Naive thymus-derived CD4-positive, alpha-beta T cell (primary cell): Measurements from ENCODE around the gene NAPG. TPM values are rescaled to one million over a fixed set of nuclear protein-coding genes. Genes with fewer than 3 reads are reported as not detected.
"Not testable (repeated sequence)": the region's sequence is repeated elsewhere in the genome, so short reads cannot be mapped to it uniquely, and the experiment has no call there.

Experiments
- ATAC-seq: fragments of 150-1000 bp; cut with Tn5 transposase; 2 replicates; pipeline ENCODE4 v1.10.0; 2021; ENCODE audit warnings: mild to moderate bottlenecking, moderate library complexity
- CTCF ChIA-PET: fragments of 350-600 bp; sonication (Branson Sonifier 250); formaldehyde crosslinking; loops from one replicate; lab custom pipeline; 2021; ENCODE audit warnings: antibody characterized with exemption; lab: Charles Lee
- POLR2A ChIA-PET: fragments of 350-600 bp; sonication (Branson Sonifier 250); formaldehyde crosslinking; loops from one replicate; lab custom pipeline; 2021; ENCODE audit warnings: antibody characterized with exemption, inconsistent platforms; lab: Charles Lee
- DNase-seq, 9 donors: peaks; one replicate each; pipeline versions ENCODE4 v3.0.0 to v3.0.0-alpha.2; 2020 to 2022; ENCODE audit warnings: mixed read lengths in 1 of 9
- H3K27ac ChIP-seq: one replicate; pipeline ENCODE4 v1.7.0; 2013; ENCODE audit warnings: mild to moderate bottlenecking, low read depth, low read length, moderate library complexity
- H3K27me3 ChIP-seq, 2 donors: one replicate each; pipeline ENCODE4 v1.7.0; 2013; ENCODE audit warnings: low read length in 2 of 2, mild to moderate bottlenecking in 2 of 2, moderate library complexity in 2 of 2; ENCODE audit not compliant: control insufficient read depth in 2 of 2, insufficient read depth in 2 of 2
- H3K36me3 ChIP-seq, 3 experiments: 1 replicate in 2 of 3; 2 replicates in 1 of 3; pipeline ENCODE4 v1.7.0; 2013; ENCODE audit warnings: low read length in 3 of 3, mild to moderate bottlenecking in 3 of 3, moderate library complexity in 1 of 3; ENCODE audit not compliant: insufficient read depth in 3 of 3, control insufficient read depth in 2 of 3
- H3K4me1 ChIP-seq, 2 donors: one replicate each; pipeline ENCODE4 v1.7.0; 2013; ENCODE audit warnings: low read length in 2 of 2, mild to moderate bottlenecking in 2 of 2, moderate library complexity in 1 of 2; ENCODE audit not compliant: control insufficient read depth in 2 of 2, insufficient read depth in 2 of 2
- H3K4me3 ChIP-seq: 2 replicates; pipeline ENCODE4 v1.7.0; 2013; ENCODE audit warnings: mild to moderate bottlenecking, low read length
- H3K9me3 ChIP-seq, 3 experiments: 1 replicate in 2 of 3; 2 replicates in 1 of 3; pipeline ENCODE4 v1.7.0; 2013; ENCODE audit warnings: low read length in 3 of 3; ENCODE audit not compliant: control insufficient read depth in 2 of 3
- H3K27ac Mint-ChIP-seq, 9 donors: one replicate each; pipeline ENCODE4 v1.8.0; 2020 to 2022; ENCODE audit warnings: mixed read lengths in 9 of 9, mild to moderate bottlenecking in 8 of 9, moderate library complexity in 5 of 9, inconsistent platforms in 2 of 9
- H3K27me3 Mint-ChIP-seq, 5 donors: one replicate each; pipeline ENCODE4 v1.8.0; 2021 to 2022; ENCODE audit warnings: mixed read lengths in 5 of 5, mild to moderate bottlenecking in 1 of 5
- H3K36me3 Mint-ChIP-seq, 5 donors: one replicate each; pipeline ENCODE4 v1.8.0; 2020 to 2022; ENCODE audit warnings: mixed read lengths in 5 of 5, mild to moderate bottlenecking in 3 of 5, inconsistent platforms in 1 of 5
- H3K4me1 Mint-ChIP-seq, 7 donors: one replicate each; pipeline ENCODE4 v1.8.0; 2020 to 2022; ENCODE audit warnings: mixed read lengths in 7 of 7, mild to moderate bottlenecking in 3 of 7, inconsistent platforms in 1 of 7
- H3K4me3 Mint-ChIP-seq, 10 donors: one replicate each; pipeline ENCODE4 v1.8.0; 2020 to 2022; ENCODE audit warnings: mild to moderate bottlenecking in 10 of 10, mixed read lengths in 10 of 10, moderate library complexity in 6 of 10, inconsistent platforms in 2 of 10
- H3K9me3 Mint-ChIP-seq, 11 donors: one replicate each; pipeline ENCODE4 v1.8.0; 2020 to 2022; ENCODE audit warnings: mixed read lengths in 11 of 11, mild to moderate bottlenecking in 4 of 11, inconsistent platforms in 1 of 11, moderate library complexity in 1 of 11
- intact Hi-C, 2 donors: fragments of 100-400 bp; cut with micrococcal nuclease; formaldehyde crosslinking; loops; one replicate each; pipeline ENCODE4 v1.15.1; 2023
- polyA plus RNA-seq, 2 donors: library from polyadenylated mRNA; unstranded; fragments of 300-500 nt; fragmentation: Illumina TruSeq; gene quantifications; one replicate each; pipeline ENCODE4 v1.2.3, GENCODE V29; 2021
- total RNA-seq, 6 experiments: library from RNA in 5 of 6; stranded (reverse) in 5 of 6; gene quantifications; 1 replicate in 5 of 6; 2 replicates in 1 of 6; pipeline ENCODE4 v1.2.3 and lab custom pipeline; 2021 to 2026

The NAPG gene
- total and polyA plus RNA-seq, 7 experiments from 2014 or later, result 10.2 to 35.7 (median 29.9) TPM

DNA sequence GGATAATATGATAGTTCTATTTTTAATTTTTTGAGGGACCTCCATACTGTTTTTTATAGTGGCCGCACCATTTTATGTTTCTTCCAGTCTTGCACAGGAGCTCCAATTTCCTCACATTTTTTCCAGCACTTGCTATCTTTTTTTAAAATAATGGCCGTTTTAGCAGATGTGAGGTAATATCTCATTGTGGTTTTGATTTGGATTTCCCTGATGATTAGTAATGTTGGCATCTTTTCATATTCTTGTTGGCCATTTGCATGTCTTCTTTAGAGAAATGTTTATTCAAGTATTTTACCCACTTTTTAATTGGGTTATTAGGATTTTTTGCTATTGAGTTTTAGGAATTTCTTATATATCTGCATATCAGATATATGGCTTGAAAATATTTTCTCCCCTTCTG is 29.9 kb upstream of the NAPG start:
- H3K36me3 Mint-ChIP-seq, result no peaks in the 10 kb centered on the region
- H3K4me3 Mint-ChIP-seq, result no peak overlapping the region
- no peaks in the 10 kb centered on the region for H3K27me3 ChIP-seq
- POLR2A ChIA-PET, result no interaction called here
- DNase-seq (no peak), ATAC-seq (no peak)
- no peak overlapping the region for H3K4me3 ChIP-seq
- H3K9me3 ChIP-seq, result no peaks in the 10 kb centered on the region
- H3K4me1 ChIP-seq, result no peaks in the 10 kb centered on the region
- CTCF ChIA-PET, result no interaction called here
- H3K4me1 Mint-ChIP-seq, result peaks cover 1 to 10% (median 7%) of the 10 kb centered on the region in 7 donors
- H3K27ac Mint-ChIP-seq, result no peak overlapping the region
- intact Hi-C loops, result no loop called here
- no peaks in the 10 kb centered on the region for H3K36me3 ChIP-seq
- peaks cover 0 to 9% (median 6%) of the 10 kb centered on the region in 5 donors for H3K27me3 Mint-ChIP-seq
- no peak overlapping the region for H3K27ac ChIP-seq
- H3K9me3 Mint-ChIP-seq, result peaks cover 0 to 2% (median 0%) of the 10 kb centered on the region in 11 donors

DNA sequence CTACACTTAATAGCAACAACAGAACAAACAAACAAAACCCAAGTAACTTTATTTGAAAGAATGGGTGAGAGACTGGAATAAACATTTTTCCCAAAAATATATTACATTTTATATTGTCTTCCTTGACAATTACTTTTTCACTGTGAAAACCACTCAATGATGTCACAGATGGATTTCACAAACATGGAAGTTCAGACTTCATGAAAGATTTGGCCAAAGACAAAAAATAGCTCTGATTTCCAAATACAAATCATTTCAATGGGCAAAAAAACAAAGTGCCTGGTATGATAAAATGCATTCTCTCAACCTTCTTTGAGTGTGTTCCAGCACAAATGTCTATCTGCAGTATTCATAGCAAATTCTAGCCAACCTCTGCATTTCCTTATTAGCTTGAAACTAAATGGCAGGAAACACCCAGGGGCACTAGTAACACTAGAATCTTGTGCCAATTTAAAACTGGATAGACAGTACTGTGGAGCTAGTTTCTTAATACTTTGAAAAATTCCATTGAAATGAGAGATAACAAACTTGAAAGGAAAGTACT is 28.5 kb upstream of the NAPG start:
- Histone ChIP-seq H3K9me3 (no peaks in the 10 kb centered on the region), H3K4me3 (no peak overlapping the region), H3K36me3 (no peaks in the 10 kb centered on the region), H3K4me1 (no peaks in the 10 kb centered on the region), H3K27ac (no peak overlapping the region), H3K27me3 (no peaks in the 10 kb centered on the region)
- ChIA-PET POLR2A (no interaction called here), CTCF (no interaction called here)
- Mint-ChIP-seq H3K9me3 (peaks cover 0 to 2% (median 0%) of the 10 kb centered on the region in 11 donors), H3K27ac (no peak overlapping the region), H3K4me1 (peaks cover 0 to 8% (median 7%) of the 10 kb centered on the region in 7 donors), H3K4me3 (no peak overlapping the region), H3K27me3 (peaks cover 3 to 14% (median 11%) of the 10 kb centered on the region in 5 donors), H3K36me3 (no peaks in the 10 kb centered on the region)
- intact Hi-C loops, result no loop called here
- ATAC-seq (no peak), DNase-seq (no peak)

DNA sequence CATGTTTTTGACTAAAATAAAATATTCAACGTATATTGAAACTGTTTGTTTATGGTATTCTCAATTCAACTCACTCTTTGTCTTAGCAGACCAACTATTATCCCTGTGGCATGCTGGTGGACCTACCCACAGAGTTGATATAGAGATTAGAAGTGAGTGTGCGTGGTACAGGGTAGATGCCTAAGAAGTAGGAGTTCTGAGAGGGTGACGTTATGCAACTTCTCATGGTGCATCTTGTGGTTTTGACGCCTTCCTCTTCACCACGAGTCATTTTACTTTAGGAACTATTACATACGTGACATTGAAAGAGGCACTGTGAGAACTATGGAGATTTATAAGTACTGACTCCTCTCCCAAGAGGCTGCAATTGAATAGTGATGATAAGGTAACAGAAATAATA is 26.6 kb upstream of the NAPG start:
- no peaks in the 10 kb centered on the region for H3K9me3 ChIP-seq
- no peak overlapping the region for H3K4me3 Mint-ChIP-seq
- H3K4me1 Mint-ChIP-seq, result peaks cover 0 to 8% (median 7%) of the 10 kb centered on the region in 7 donors
- H3K27me3 Mint-ChIP-seq, result peaks cover 8 to 27% (median 20%) of the 10 kb centered on the region in 5 donors
- no peaks in the 10 kb centered on the region for H3K36me3 Mint-ChIP-seq
- DNase-seq (peak in 1 of 9 donors; percentile 12), ATAC-seq (peak; percentile 68)
- H3K27ac ChIP-seq, result no peak overlapping the region
- ChIA-PET POLR2A (no interaction called here), CTCF (no interaction called here)
- no peaks in the 10 kb centered on the region for H3K36me3 ChIP-seq
- intact Hi-C loops, result no loop called here
- no peak overlapping the region for H3K27ac Mint-ChIP-seq
- peaks cover 0 to 2% (median 0%) of the 10 kb centered on the region in 11 donors for H3K9me3 Mint-ChIP-seq
- H3K27me3 ChIP-seq, result no peaks in the 10 kb centered on the region
- no peaks in the 10 kb centered on the region for H3K4me1 ChIP-seq
- H3K4me3 ChIP-seq, result no peak overlapping the region

DNA sequence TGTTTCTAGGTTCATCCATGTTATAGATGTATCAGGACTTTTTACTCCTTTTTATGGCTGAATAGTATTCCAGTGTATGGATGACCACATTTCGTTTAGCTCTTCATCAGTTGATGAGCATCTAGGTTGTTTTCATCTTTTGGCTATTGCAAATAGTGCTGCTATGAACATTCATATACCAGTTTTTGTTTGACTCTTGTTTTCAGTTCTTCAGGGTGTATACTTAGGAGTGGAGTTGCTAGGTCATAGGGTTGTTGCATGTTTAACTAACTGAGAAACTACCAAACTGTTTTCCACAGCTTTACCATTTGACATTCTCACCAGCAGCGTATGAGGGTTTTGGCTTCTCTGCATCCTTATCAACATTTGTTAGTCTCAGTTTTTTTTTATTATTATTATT is 25.8 kb upstream of the NAPG start:
- ATAC-seq, result no peak
- no peak overlapping the region for H3K4me3 Mint-ChIP-seq
- Histone ChIP-seq H3K9me3 (no peaks in the 10 kb centered on the region), H3K27ac (no peak overlapping the region), H3K4me3 (no peak overlapping the region), H3K36me3 (no peaks in the 10 kb centered on the region), H3K4me1 (no peaks in the 10 kb centered on the region), H3K27me3 (no peaks in the 10 kb centered on the region)
- POLR2A ChIA-PET, result no interaction called here
- H3K4me1 Mint-ChIP-seq, result peaks cover 0 to 8% (median 7%) of the 10 kb centered on the region in 7 donors
- H3K27me3 Mint-ChIP-seq, result peaks cover 16 to 32% (median 26%) of the 10 kb centered on the region in 5 donors
- H3K36me3 Mint-ChIP-seq, result peaks cover 0 to 6% (median 0%) of the 10 kb centered on the region in 5 donors
- no peak for DNase-seq
- no peak overlapping the region for H3K27ac Mint-ChIP-seq
- peaks cover 0 to 8% (median 4%) of the 10 kb centered on the region in 11 donors for H3K9me3 Mint-ChIP-seq
- CTCF ChIA-PET, result no interaction called here
- intact Hi-C loops, result no loop called here

DNA sequence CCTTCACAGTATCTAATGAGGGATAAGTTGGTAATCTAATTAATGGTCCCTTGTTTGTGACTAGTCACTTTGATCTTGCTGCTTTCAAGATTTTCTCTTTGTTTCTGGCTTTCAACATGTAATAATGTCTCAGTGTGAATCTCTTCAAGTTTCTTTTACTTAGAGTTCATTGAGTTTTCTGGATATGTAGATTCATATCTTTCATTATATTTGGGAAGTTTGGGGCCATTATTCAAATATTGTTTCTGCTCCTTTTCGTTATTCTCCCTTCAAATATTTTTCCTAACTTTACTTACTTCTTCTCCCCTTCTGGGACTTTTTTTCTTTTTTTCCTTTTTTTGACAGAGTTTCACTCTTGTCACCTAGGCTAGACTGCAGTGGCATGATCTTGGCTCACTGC is 21.1 kb upstream of the NAPG start:
- ATAC-seq (no peak), DNase-seq (no peak)
- Mint-ChIP-seq H3K9me3 (peaks cover 0 to 36% (median 12%) of the 10 kb centered on the region in 11 donors), H3K4me3 (no peak overlapping the region), H3K36me3 (peaks cover 0 to 15% (median 0%) of the 10 kb centered on the region in 5 donors), H3K27me3 (peaks cover 19 to 43% (median 24%) of the 10 kb centered on the region in 5 donors), H3K4me1 (no peaks in the 10 kb centered on the region), H3K27ac (no peak overlapping the region)
- CTCF ChIA-PET, result no interaction called here
- Histone ChIP-seq H3K9me3 (peaks cover 0 to 15% (median 0%) of the 10 kb centered on the region in 3 experiments), H3K36me3 (no peaks in the 10 kb centered on the region), H3K4me3 (no peak overlapping the region), H3K4me1 (no peaks in the 10 kb centered on the region), H3K27ac (no peak overlapping the region), H3K27me3 (no peaks in the 10 kb centered on the region)
- intact Hi-C loops, result no loop called here
- POLR2A ChIA-PET, result no interaction called here

DNA sequence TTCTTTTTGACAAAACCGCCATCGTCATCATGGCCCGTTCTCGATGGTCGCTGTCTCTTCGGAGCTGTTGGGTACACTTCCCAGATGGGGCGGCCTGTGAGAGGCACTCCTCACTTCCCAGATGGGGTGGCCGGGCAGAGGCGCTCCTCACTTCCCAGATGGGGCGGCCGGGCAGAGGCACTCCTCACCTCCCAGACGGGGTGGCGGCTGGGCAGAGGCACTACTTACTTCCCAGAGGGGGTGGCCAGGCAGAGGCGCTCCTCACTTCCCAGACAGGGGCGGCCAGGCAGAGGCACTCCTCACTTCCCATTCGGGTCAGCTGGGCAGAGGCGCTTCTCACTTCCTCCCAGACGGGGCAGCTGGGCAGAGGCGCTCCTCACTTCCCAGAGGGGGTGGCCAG is 19.9 kb upstream of the NAPG start:
- H3K4me3 Mint-ChIP-seq, H3K4me1 Mint-ChIP-seq, H3K4me3 ChIP-seq, ATAC-seq, intact Hi-C loops, H3K4me1 ChIP-seq, H3K27me3 ChIP-seq, POLR2A ChIA-PET, CTCF ChIA-PET, H3K27ac ChIP-seq, DNase-seq, H3K36me3 ChIP-seq, H3K27ac Mint-ChIP-seq: not testable (repeated sequence)
- H3K27me3 Mint-ChIP-seq, result peaks cover 14 to 40% (median 26%) of the 10 kb centered on the region in 5 donors
- peaks cover 0 to 15% (median 0%) of the 10 kb centered on the region in 5 donors for H3K36me3 Mint-ChIP-seq
- peaks cover 0 to 15% (median 0%) of the 10 kb centered on the region in 3 experiments for H3K9me3 ChIP-seq
- peaks cover 0 to 37% (median 12%) of the 10 kb centered on the region in 11 donors for H3K9me3 Mint-ChIP-seq

DNA sequence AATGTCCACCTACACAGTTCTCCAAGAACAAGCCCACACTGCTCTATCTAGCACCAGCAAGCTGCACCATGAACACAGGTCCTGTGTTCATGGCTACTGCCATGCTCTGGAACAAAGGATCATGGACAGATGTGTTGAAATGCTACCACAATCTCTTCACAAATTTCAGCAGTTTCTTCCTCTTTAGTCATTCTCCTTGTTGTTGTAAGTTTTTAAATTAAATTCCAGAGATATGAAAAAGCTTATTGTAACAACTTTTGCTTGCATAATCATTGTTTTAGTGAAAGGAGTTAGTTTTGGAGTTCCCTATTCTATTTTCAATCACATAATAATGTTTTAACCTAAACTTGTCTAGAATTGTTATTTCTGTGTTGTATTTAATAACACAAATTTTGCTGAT is 17.2 kb upstream of the NAPG start:
- Mint-ChIP-seq H3K27ac (no peak overlapping the region), H3K36me3 (peaks cover 0 to 15% (median 0%) of the 10 kb centered on the region in 5 donors), H3K27me3 (peaks cover 2 to 38% (median 19%) of the 10 kb centered on the region in 5 donors), H3K4me1 (no peaks in the 10 kb centered on the region), H3K4me3 (no peak overlapping the region), H3K9me3 (peaks cover 0 to 37% (median 12%) of the 10 kb centered on the region in 11 donors)
- no peak for ATAC-seq
- Histone ChIP-seq H3K4me3 (no peak overlapping the region), H3K9me3 (peaks cover 0 to 15% (median 0%) of the 10 kb centered on the region in 3 experiments), H3K27me3 (no peaks in the 10 kb centered on the region), H3K4me1 (no peaks in the 10 kb centered on the region), H3K36me3 (no peaks in the 10 kb centered on the region), H3K27ac (no peak overlapping the region)
- POLR2A ChIA-PET, result no interaction called here
- CTCF ChIA-PET, result no interaction called here
- DNase-seq, result no peak
- intact Hi-C loops, result no loop called here
